Measurements from ENCODE around the gene ZNF778.
A peak's percentile ranks its signal among the peaks of the same experiment; 100 is the strongest.

The ZNF778 gene

GRCh38 chr16:89178453-89179147 is 38.9 kb upstream of the ZNF778 start:
- no peak for DNase-seq
- Mint-ChIP-seq H3K27me3 (ENCODE audit: low read depth, poor library complexity) (peaks cover 24% of the 10 kb centered on the region), H3K4me1 (peaks cover 10% of the 10 kb centered on the region), H3K27ac (no peak overlapping the region), H3K4me3 (no peak overlapping the region), H3K36me3 (ENCODE audit: low read depth) (no peaks in the 10 kb centered on the region), H3K9me3 (no peaks in the 10 kb centered on the region)
- no peak for TF ChIP-seq CTCF (IDR thresholded peaks at IDR 0.05)

- Mint-ChIP-seq H3K9me3 (no peaks in the 10 kb centered on the region), H3K36me3 (ENCODE audit: low read depth) (no peaks in the 10 kb centered on the region), H3K4me1 (peaks cover 5% of the 10 kb centered on the region), H3K27ac (no peak overlapping the region), H3K4me3 (no peak overlapping the region), H3K27me3 (ENCODE audit: low read depth, poor library complexity) (peaks cover 29% of the 10 kb centered on the region)
- no peak for TF ChIP-seq CTCF (IDR thresholded peaks at IDR 0.05)
- no peak for DNase-seq
These were observed 38.4 kb upstream of the ZNF778 start for GRCh38 chr16:89179148-89179484.

- Mint-ChIP-seq H3K27me3 (ENCODE audit: low read depth, poor library complexity) (peaks cover 30% of the 10 kb centered on the region), H3K9me3 (no peaks in the 10 kb centered on the region), H3K36me3 (ENCODE audit: low read depth) (no peaks in the 10 kb centered on the region), H3K27ac (no peak overlapping the region), H3K4me3 (no peak overlapping the region), H3K4me1 (no peaks in the 10 kb centered on the region)
- no peak for DNase-seq
- no peak for TF ChIP-seq CTCF (IDR thresholded peaks at IDR 0.05)
These were observed 37.7 kb upstream of the ZNF778 start for GRCh38 chr16:89179656-89180315.

- TF ChIP-seq CTCF (IDR thresholded peaks at IDR 0.05), result no peak
- Mint-ChIP-seq H3K9me3 (no peaks in the 10 kb centered on the region), H3K36me3 (ENCODE audit: low read depth) (no peaks in the 10 kb centered on the region), H3K4me1 (no peaks in the 10 kb centered on the region), H3K27me3 (ENCODE audit: low read depth, poor library complexity) (peaks cover 42% of the 10 kb centered on the region), H3K4me3 (no peak overlapping the region), H3K27ac (no peak overlapping the region)
- no peak for DNase-seq
These were observed 34.0 kb upstream of the ZNF778 start for GRCh38 chr16:89183463-89183862.

- DNase-seq, result no peak
- Mint-ChIP-seq H3K36me3 (ENCODE audit: low read depth) (no peaks in the 10 kb centered on the region), H3K27ac (peak overlapping the region; percentile 81), H3K4me1 (no peaks in the 10 kb centered on the region), H3K9me3 (no peaks in the 10 kb centered on the region), H3K27me3 (ENCODE audit: low read depth, poor library complexity) (peaks cover 49% of the 10 kb centered on the region), H3K4me3 (no peak overlapping the region)
- TF ChIP-seq CTCF (IDR thresholded peaks at IDR 0.05), result no peak
These were observed 33.4 kb upstream of the ZNF778 start for GRCh38 chr16:89183975-89184676.
